ENCODE measurements around the gene EDAR. TPM values are rescaled to one million over a fixed set of nuclear protein-coding genes. Genes with fewer than 3 reads are reported as not detected.

EDAR gene
- total and polyA plus RNA-seq, 2 of the 8 experiments (the other 6 are each of a cell fraction or from before 2014, with no cell fraction given), result not detected

DNA sequence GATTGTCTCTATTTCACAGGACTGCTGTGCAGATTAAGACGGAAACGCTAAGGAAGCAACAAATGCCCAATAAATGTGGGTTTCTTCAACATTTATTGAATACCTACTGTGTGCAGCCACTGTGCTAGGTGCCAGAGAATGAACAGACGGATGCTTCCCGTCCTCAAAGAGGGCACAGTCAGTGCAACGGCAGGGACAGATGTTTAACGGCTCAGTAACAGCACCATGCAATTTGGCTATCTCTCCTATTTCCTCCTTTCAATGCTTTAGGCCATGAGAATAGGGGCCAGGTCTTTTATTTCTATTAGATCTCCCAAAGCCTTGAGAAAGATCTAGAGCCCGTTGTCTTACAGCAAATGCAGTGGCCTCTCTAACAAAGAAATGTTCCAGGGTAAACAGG is 7.2 kb downstream of the EDAR start (continued):
- TF ChIP-seq, protein P1, sequence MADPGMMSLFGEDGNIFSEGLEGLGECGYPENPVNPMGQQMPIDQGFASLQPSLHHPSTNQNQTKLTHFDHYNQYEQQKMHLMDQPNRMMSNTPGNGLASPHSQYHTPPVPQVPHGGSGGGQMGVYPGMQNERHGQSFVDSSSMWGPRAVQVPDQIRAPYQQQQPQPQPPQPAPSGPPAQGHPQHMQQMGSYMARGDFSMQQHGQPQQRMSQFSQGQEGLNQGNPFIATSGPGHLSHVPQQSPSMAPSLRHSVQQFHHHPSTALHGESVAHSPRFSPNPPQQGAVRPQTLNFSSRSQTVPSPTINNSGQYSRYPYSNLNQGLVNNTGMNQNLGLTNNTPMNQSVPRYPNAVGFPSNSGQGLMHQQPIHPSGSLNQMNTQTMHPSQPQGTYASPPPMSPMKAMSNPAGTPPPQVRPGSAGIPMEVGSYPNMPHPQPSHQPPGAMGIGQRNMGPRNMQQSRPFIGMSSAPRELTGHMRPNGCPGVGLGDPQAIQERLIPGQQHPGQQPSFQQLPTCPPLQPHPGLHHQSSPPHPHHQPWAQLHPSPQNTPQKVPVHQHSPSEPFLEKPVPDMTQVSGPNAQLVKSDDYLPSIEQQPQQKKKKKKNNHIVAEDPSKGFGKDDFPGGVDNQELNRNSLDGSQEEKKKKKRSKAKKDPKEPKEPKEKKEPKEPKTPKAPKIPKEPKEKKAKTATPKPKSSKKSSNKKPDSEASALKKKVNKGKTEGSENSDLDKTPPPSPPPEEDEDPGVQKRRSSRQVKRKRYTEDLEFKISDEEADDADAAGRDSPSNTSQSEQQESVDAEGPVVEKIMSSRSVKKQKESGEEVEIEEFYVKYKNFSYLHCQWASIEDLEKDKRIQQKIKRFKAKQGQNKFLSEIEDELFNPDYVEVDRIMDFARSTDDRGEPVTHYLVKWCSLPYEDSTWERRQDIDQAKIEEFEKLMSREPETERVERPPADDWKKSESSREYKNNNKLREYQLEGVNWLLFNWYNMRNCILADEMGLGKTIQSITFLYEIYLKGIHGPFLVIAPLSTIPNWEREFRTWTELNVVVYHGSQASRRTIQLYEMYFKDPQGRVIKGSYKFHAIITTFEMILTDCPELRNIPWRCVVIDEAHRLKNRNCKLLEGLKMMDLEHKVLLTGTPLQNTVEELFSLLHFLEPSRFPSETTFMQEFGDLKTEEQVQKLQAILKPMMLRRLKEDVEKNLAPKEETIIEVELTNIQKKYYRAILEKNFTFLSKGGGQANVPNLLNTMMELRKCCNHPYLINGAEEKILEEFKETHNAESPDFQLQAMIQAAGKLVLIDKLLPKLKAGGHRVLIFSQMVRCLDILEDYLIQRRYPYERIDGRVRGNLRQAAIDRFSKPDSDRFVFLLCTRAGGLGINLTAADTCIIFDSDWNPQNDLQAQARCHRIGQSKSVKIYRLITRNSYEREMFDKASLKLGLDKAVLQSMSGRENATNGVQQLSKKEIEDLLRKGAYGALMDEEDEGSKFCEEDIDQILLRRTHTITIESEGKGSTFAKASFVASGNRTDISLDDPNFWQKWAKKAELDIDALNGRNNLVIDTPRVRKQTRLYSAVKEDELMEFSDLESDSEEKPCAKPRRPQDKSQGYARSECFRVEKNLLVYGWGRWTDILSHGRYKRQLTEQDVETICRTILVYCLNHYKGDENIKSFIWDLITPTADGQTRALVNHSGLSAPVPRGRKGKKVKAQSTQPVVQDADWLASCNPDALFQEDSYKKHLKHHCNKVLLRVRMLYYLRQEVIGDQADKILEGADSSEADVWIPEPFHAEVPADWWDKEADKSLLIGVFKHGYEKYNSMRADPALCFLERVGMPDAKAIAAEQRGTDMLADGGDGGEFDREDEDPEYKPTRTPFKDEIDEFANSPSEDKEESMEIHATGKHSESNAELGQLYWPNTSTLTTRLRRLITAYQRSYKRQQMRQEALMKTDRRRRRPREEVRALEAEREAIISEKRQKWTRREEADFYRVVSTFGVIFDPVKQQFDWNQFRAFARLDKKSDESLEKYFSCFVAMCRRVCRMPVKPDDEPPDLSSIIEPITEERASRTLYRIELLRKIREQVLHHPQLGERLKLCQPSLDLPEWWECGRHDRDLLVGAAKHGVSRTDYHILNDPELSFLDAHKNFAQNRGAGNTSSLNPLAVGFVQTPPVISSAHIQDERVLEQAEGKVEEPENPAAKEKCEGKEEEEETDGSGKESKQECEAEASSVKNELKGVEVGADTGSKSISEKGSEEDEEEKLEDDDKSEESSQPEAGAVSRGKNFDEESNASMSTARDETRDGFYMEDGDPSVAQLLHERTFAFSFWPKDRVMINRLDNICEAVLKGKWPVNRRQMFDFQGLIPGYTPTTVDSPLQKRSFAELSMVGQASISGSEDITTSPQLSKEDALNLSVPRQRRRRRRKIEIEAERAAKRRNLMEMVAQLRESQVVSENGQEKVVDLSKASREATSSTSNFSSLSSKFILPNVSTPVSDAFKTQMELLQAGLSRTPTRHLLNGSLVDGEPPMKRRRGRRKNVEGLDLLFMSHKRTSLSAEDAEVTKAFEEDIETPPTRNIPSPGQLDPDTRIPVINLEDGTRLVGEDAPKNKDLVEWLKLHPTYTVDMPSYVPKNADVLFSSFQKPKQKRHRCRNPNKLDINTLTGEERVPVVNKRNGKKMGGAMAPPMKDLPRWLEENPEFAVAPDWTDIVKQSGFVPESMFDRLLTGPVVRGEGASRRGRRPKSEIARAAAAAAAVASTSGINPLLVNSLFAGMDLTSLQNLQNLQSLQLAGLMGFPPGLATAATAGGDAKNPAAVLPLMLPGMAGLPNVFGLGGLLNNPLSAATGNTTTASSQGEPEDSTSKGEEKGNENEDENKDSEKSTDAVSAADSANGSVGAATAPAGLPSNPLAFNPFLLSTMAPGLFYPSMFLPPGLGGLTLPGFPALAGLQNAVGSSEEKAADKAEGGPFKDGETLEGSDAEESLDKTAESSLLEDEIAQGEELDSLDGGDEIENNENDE (IDR thresholded peaks at IDR 0.05; ENCODE audit: insufficient replicate concordance, low read length), result no peak
- no peak for TF ChIP-seq CBX5 (IDR thresholded peaks at IDR 0.05; ENCODE audit: low read depth, low read length)
- no peak for TF ChIP-seq KDM1A (IDR thresholded peaks at IDR 0.05; ENCODE audit: borderline replicate concordance, low read length)
- TF ChIP-seq GABPA (IDR thresholded peaks at IDR 0.05; ENCODE audit: borderline replicate concordance, insufficient read depth, low read length), result no peak
- TF ChIP-seq TCF12 (IDR thresholded peaks at IDR 0.05; ENCODE audit: low read depth, low read length), result no peak
- no peak for TF ChIP-seq NANOG (IDR thresholded peaks at IDR 0.05; ENCODE audit: insufficient read depth, low read depth, low read length, poor library complexity, severe bottlenecking)
- TF ChIP-seq SP4 (IDR thresholded peaks at IDR 0.05; ENCODE audit: low read length), result no peak
- TF ChIP-seq SAP30 (IDR thresholded peaks at IDR 0.05; ENCODE audit: insufficient read depth, insufficient replicate concordance, low read length), result no peak

All from H1 (cell line).